Right atrium auricular region (tissue), 2 donors: ENCODE results near the gene UBAC1. TPM values are rescaled to one million over a fixed set of nuclear protein-coding genes. Genes with fewer than 3 reads are reported as not detected.

Experiments
- DNase-seq: peaks from one replicate; pipeline ENCODE4 v3.0.0-alpha.2; 2019; ENCODE audit warnings: low spot score
- H3K27ac ChIP-seq, 2 donors: fragments of 200-600 bp; sonication (generic); 1 replicate in 1 of 2; 2 replicates in 1 of 2; pipeline ENCODE4 v1.5.1; 2016 to 2019
- H3K27me3 ChIP-seq, 2 donors: fragments of 200-600 bp; sonication (generic); one replicate each; pipeline versions ENCODE4 v1.5.1 to v1.6.0; 2017 to 2019
- H3K36me3 ChIP-seq: fragments of 200-600 bp; sonication (generic); one replicate; pipeline ENCODE4 v1.5.1; 2016
- H3K4me1 ChIP-seq, 2 donors: fragments of 200-600 bp; sonication (generic); one replicate each; pipeline versions ENCODE4 v1.5.1 to v1.6.0; 2017 to 2019
- H3K4me3 ChIP-seq, 2 donors: fragments of 200-600 bp; sonication (generic); 1 replicate in 1 of 2; 2 replicates in 1 of 2; pipeline ENCODE4 v1.5.1; 2017 to 2019; ENCODE audit warnings: mild to moderate bottlenecking in 1 of 2, moderate library complexity in 1 of 2
- H3K9me3 ChIP-seq, 2 donors: fragments of 200-600 bp; sonication (generic); one replicate each; pipeline ENCODE4 v1.5.1; 2019
- total RNA-seq, 2 donors: library from RNA; depleted of rRNA; stranded (reverse); fragments of >200 nt; gene quantifications; one replicate each; pipeline ENCODE4 v1.1.0, GENCODE V29; 2016
- TF ChIP-seq, protein P1 (sequence below), 2 donors: fragments of 200-600 bp; sonication (generic); IDR thresholded peaks; one replicate each; pipeline ENCODE4 v1.5.1; 2019; ENCODE audit warnings: antibody characterized with exemption in 2 of 2

UBAC1 gene, protein sequence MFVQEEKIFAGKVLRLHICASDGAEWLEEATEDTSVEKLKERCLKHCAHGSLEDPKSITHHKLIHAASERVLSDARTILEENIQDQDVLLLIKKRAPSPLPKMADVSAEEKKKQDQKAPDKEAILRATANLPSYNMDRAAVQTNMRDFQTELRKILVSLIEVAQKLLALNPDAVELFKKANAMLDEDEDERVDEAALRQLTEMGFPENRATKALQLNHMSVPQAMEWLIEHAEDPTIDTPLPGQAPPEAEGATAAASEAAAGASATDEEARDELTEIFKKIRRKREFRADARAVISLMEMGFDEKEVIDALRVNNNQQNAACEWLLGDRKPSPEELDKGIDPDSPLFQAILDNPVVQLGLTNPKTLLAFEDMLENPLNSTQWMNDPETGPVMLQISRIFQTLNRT
- 10 to 100 TPM; 58.6 to 76.9 TPM for total RNA-seq

DNA sequence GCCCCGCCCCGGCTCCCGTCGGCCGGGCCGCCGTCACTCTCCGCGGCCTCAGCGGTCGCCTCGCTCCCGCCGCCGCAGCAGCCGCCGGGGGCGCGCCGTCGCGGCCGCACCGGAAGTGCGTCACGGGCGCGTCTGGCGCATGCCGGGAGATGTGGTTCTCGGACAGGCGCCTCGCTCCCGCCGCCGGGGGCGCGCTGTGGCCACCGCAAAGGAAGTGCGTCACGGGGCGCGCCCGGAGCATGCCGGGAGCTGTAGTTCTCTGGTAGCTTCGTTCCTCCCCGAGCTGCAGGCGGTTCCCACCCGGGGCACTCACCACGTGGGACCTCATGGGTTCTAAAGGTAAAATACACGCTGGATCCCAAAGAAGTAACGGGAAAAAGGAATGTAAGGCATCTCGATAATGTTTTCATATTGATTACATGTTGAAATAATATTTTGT is at the start of gene UBAC1:
UBAC1 (minus strand) TSS at position 97 of the 439 bp plus-strand sequence. CDS start 211 bp downstream, outside the sequence.
- peak within 1 kb of the TSS; percentile 90 to 98 for H3K4me3 ChIP-seq
- H3K27me3 ChIP-seq = no peaks in the 10 kb centered on the region
- peak; percentile 98 for DNase-seq
- H3K27ac ChIP-seq = peak within 1 kb of the TSS; percentile 90 to 95
- H3K36me3 ChIP-seq = no peaks in the 10 kb centered on the region
- peaks cover 0 to 46% of the 10 kb centered on the region in 2 donors for H3K4me1 ChIP-seq
- TF ChIP-seq, protein P1, sequence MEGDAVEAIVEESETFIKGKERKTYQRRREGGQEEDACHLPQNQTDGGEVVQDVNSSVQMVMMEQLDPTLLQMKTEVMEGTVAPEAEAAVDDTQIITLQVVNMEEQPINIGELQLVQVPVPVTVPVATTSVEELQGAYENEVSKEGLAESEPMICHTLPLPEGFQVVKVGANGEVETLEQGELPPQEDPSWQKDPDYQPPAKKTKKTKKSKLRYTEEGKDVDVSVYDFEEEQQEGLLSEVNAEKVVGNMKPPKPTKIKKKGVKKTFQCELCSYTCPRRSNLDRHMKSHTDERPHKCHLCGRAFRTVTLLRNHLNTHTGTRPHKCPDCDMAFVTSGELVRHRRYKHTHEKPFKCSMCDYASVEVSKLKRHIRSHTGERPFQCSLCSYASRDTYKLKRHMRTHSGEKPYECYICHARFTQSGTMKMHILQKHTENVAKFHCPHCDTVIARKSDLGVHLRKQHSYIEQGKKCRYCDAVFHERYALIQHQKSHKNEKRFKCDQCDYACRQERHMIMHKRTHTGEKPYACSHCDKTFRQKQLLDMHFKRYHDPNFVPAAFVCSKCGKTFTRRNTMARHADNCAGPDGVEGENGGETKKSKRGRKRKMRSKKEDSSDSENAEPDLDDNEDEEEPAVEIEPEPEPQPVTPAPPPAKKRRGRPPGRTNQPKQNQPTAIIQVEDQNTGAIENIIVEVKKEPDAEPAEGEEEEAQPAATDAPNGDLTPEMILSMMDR (IDR thresholded peaks at IDR 0.05) = peak in 1 of 2 donors; percentile 42
- no peaks in the 10 kb centered on the region for H3K9me3 ChIP-seq

DNA sequence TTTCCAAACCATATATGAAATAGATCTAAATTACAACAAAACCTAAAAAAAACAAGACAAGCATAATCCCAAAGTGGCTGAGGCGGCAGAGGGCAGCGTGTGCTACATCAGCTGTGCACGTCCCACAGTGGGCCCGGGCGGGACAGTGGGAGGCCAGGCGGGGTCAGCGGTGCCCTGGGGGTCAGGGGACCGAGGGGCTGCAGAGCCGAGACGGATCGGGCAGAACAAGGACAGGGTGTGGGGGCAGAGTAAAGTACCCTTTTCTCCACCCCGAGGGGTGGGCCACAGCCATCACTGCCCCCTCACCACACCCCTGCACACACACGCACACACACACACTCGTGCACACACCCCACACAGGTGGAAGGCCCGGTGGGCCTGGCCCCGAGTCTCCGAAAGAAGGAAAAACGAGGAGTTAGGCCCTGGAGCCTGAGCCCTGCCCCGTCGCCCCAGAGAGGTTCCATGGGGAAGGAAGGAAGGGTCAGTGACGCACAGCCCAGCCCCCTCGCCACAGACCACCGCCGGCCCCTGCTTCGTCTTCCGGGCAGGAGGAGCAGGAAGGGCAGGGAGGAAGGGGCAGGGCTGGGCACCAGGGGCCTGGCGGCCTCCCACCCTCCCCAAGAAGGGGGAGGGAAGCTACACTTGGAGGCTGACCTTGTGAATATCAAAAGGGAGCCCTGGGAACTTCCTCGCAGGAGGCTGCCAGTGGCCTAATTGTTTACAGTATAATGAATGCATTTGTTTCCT is 49.6 kb upstream of the UBAC1 start:
- no peak for DNase-seq
- Histone ChIP-seq H3K27me3 (no peaks in the 10 kb centered on the region), H3K36me3 (peaks cover 28% of the 10 kb centered on the region), H3K27ac (peak overlapping the region in 1 of 2 donors; percentile 57), H3K4me3 (no peak overlapping the region), H3K4me1 (peaks cover 0 to 38% of the 10 kb centered on the region in 2 donors), H3K9me3 (no peaks in the 10 kb centered on the region)
- TF ChIP-seq, protein P1 (IDR thresholded peaks at IDR 0.05) = no peak

DNA sequence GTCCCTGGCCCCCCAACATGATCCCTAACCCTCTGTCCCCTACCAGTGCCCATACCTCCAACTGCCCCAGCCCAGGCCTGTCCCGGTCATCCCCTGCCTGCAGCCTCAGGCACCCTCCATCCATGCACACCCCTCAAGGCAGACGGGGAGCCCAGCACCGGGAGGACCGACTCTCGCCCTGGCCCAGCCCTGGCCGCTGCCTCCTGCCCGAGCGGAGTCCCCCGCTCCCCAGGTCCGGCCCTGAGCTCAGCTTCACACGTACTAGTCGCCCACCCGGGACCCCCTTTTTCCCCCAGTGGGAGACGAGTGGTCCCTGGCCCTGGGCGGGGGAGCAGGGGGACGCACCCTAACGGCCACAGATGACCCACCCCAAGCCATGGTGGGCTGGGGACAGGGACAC is 49.0 kb upstream of the UBAC1 start:
- no peaks in the 10 kb centered on the region for H3K27me3 ChIP-seq
- H3K4me1 ChIP-seq = peaks cover 0 to 38% of the 10 kb centered on the region in 2 donors
- DNase-seq = no peak
- H3K36me3 ChIP-seq = peaks cover 24% of the 10 kb centered on the region
- TF ChIP-seq, protein P1 (IDR thresholded peaks at IDR 0.05) = no peak
- H3K9me3 ChIP-seq = no peaks in the 10 kb centered on the region
- H3K4me3 ChIP-seq = no peak overlapping the region
- no peak overlapping the region for H3K27ac ChIP-seq

DNA sequence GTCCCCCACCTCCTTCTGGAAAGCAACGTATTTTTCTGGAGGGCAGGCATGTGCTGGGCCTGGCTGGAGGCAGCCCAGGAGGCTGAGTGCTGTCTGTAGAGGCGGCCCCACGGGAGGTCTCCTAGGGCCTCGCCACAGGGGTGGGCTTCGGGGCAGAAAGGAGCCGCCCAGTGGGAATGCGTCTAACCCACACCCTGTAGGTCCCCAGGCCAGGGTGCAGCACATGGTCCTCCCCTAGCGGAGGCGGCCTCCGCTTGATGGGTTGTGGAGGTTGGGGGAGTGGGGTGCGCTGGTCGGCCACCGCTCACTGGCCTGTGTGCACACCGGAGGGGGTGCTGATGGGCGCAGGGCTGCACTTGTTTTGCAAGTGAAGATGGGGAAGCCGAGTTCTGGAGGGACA is 48.3 kb upstream of the UBAC1 start:
- Histone ChIP-seq H3K4me1 (peaks cover 0 to 42% of the 10 kb centered on the region in 2 donors), H3K36me3 (peaks cover 24% of the 10 kb centered on the region), H3K9me3 (no peaks in the 10 kb centered on the region), H3K27ac (no peak overlapping the region), H3K4me3 (no peak overlapping the region), H3K27me3 (no peaks in the 10 kb centered on the region)
- DNase-seq = no peak
- TF ChIP-seq, protein P1 (IDR thresholded peaks at IDR 0.05) = no peak

DNA sequence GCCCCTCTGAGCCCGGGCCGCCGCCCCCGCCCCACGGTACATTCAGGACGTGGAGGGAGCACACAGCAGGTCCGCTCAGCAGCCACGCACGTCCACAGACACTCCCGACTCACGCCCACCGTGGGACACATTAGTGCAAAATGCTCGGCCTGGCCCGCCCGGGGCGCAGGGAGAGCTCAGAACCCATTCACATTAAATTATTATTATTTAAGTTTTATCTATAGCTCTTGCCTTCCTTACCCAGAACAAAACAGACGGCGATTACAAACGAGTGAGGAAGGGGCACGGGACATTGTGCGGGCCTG is 47.5 kb upstream of the UBAC1 start:
- Histone ChIP-seq H3K27ac (no peak overlapping the region), H3K9me3 (no peaks in the 10 kb centered on the region), H3K27me3 (no peaks in the 10 kb centered on the region), H3K36me3 (peaks cover 24% of the 10 kb centered on the region), H3K4me3 (no peak overlapping the region), H3K4me1 (peaks cover 0 to 50% of the 10 kb centered on the region in 2 donors)
- DNase-seq = no peak
- TF ChIP-seq, protein P1 (IDR thresholded peaks at IDR 0.05) = no peak
